ENCODE results near the gene LRIG2. TPM values are rescaled to one million over a fixed set of nuclear protein-coding genes. Genes with fewer than 3 reads are reported as not detected.

The LRIG2 gene
- total RNA-seq, 1 experiment from 2014 or later = 23.2 TPM

GRCh38 chr1:113027449-113027848 lies 45.5 kb upstream of the LRIG2 start:
- Mint-ChIP-seq H3K27ac (peak overlapping the region; percentile 38 to 93 (median 82)), H3K9me3 (no peaks in the 10 kb centered on the region), H3K36me3 (ENCODE audit: insufficient read depth in 1 of 3, low read depth in 3 of 3) (peaks cover 0 to 6% (median 2%) of the 10 kb centered on the region in 3 experiments; a peak in 4 of 7 replicates), H3K4me3 (peak overlapping the region in 1 of 2 experiments; percentile 65; a peak in 4 of 5 replicates), H3K27me3 (ENCODE audit: low read depth) (no peaks in the 10 kb centered on the region), H3K4me1 (peaks cover 51 to 57% of the 10 kb centered on the region in 2 experiments)
- Histone ChIP-seq H4K91ac (ENCODE audit: insufficient read length, low read depth, low read length) (no peak overlapping the region), H2BK12ac (ENCODE audit: insufficient read length, low read depth, low read length) (no peak overlapping the region), H3K14ac (ENCODE audit: insufficient read depth, low read length) (no peak overlapping the region), H3K27ac (ENCODE audit: insufficient read length, low read depth, low read length) (peak overlapping the region; percentile 83), H3K9me3 (ENCODE audit: control insufficient read depth, low read depth, low read length) (no peaks in the 10 kb centered on the region), H3K79me1 (ENCODE audit: insufficient read depth, low read depth, low read length, poor library complexity, severe bottlenecking) (no peaks in the 10 kb centered on the region), H3K79me2 (ENCODE audit: insufficient read depth, low read length) (no peaks in the 10 kb centered on the region), H3K56ac (ENCODE audit: insufficient read length, low read depth, low read length) (no peak overlapping the region), H3K18ac (ENCODE audit: insufficient read length, low read depth, low read length) (no peak overlapping the region), H3K27me3 (ENCODE audit: insufficient read depth, low read length) (no peaks in the 10 kb centered on the region), H2BK120ac (ENCODE audit: low read depth, low read length, poor library complexity, severe bottlenecking) (no peak overlapping the region), H2BK15ac (ENCODE audit: low read depth, low read length) (no peak overlapping the region), H2AK5ac (ENCODE audit: insufficient read length, low read length) (no peak overlapping the region), H4K20me1 (ENCODE audit: control insufficient read depth, insufficient read depth, insufficient read length) (no peaks in the 10 kb centered on the region), H3K23ac (ENCODE audit: insufficient read length, low read depth, low read length) (no peak overlapping the region), H3K4me1 (ENCODE audit: insufficient read depth, low read length) (peaks cover 10% of the 10 kb centered on the region; the same call in 1 of the 2 replicates), H3K4ac (ENCODE audit: low read depth, low read length) (no peak overlapping the region), H3K4me2 (ENCODE audit: insufficient read depth, insufficient read length, low read length) (no peak overlapping the region), H3K23me2 (ENCODE audit: insufficient read length, low read depth, low read length, poor library complexity, severe bottlenecking) (no peaks in the 10 kb centered on the region), H4K8ac (replicated peaks; ENCODE audit: insufficient read length, low read depth, low read length) (no peak overlapping the region), H3K9ac (ENCODE audit: extremely low read depth, insufficient read length, low read length) (no peak overlapping the region), H2BK20ac (ENCODE audit: low read depth, low read length, poor library complexity, severe bottlenecking) (no peak overlapping the region), H2BK5ac (ENCODE audit: insufficient read length, low read length) (no peak overlapping the region), H4K5ac (ENCODE audit: insufficient read length, low read depth, low read length) (no peak overlapping the region), H2AFZ (ENCODE audit: low read length) (no peak overlapping the region), H3T11ph (ENCODE audit: low read length) (no peak overlapping the region)
- TF ChIP-seq CTCF (conservative IDR thresholded peaks at IDR 0.05) = no peak
- peak; percentile 92 for DNase-seq
